Tibial nerve (tissue), 4 donors: ENCODE measurements around the gene PGBD1.

ENCODE experiments used
- EP300 ChIP-seq, 2 donors: sonication (generic); formaldehyde crosslinking; IDR thresholded peaks; one replicate each; pipeline ENCODE4 v1.6.1; 2017; ENCODE audit warnings: antibody characterized with exemption in 2 of 2, mild to moderate bottlenecking in 1 of 2
- POLR2A ChIP-seq, 2 donors: fragments of 450-650 bp; IDR thresholded peaks; one replicate each; pipeline ENCODE4 v1.6.1; 2017; ENCODE audit warnings: antibody characterized with exemption in 2 of 2, mild to moderate bottlenecking in 2 of 2, moderate library complexity in 2 of 2
- TF ChIP-seq, protein P1 (sequence below), 5 experiments: fragments of 200-600 bp in 3 of 5; fragments of 450-650 bp in 2 of 5; sonication (generic) in 3 of 5; IDR thresholded peaks; one replicate each; pipeline ENCODE4 v1.5.1; 2016 to 2019; ENCODE audit warnings: antibody characterized with exemption in 5 of 5, mild to moderate bottlenecking in 3 of 5, moderate library complexity in 2 of 5

DNA sequence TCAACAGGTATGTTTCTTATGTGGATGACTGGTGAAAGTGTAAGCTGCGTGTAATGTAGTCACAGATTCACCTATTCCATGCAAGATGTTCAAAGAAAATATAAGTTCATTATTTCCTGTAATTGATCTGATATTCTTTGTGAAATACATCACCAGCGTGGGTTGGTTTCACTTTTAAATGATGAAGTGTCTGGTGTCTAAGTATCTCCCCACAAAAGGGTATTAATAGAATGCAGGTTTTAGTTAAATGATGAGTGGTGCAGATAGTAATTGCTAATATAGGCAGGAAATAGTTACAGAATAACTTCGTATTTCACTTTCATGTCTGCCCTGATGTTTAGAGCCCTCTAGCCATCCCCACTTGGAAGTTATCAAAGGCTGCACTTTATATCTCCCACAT lies 22.2 kb downstream of the PGBD1 start:
- TF ChIP-seq, protein P1, sequence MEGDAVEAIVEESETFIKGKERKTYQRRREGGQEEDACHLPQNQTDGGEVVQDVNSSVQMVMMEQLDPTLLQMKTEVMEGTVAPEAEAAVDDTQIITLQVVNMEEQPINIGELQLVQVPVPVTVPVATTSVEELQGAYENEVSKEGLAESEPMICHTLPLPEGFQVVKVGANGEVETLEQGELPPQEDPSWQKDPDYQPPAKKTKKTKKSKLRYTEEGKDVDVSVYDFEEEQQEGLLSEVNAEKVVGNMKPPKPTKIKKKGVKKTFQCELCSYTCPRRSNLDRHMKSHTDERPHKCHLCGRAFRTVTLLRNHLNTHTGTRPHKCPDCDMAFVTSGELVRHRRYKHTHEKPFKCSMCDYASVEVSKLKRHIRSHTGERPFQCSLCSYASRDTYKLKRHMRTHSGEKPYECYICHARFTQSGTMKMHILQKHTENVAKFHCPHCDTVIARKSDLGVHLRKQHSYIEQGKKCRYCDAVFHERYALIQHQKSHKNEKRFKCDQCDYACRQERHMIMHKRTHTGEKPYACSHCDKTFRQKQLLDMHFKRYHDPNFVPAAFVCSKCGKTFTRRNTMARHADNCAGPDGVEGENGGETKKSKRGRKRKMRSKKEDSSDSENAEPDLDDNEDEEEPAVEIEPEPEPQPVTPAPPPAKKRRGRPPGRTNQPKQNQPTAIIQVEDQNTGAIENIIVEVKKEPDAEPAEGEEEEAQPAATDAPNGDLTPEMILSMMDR (IDR thresholded peaks at IDR 0.05), result no peak
- TF ChIP-seq POLR2A (IDR thresholded peaks at IDR 0.05) (no peak), EP300 (IDR thresholded peaks at IDR 0.05) (no peak)
